Measurements from ENCODE around the gene ZNF787. TPM values are rescaled to one million over a fixed set of nuclear protein-coding genes. Genes with fewer than 3 reads are reported as not detected.
A peak's percentile ranks its signal among the peaks of the same experiment; 100 is the strongest.

Gene ZNF787
- total and polyA plus RNA-seq, 2 of the 13 experiments (the other 11 are each of a cell fraction or from before 2014, with no cell fraction given): 15.1 to 42.8 TPM

- peak; percentile 30; the same call in 1 of the 2 replicates for TF ChIP-seq POLR2AphosphoS5 (IDR thresholded peaks at IDR 0.05; ENCODE audit: low read depth, low read length)
- no peak for TF ChIP-seq ZNF577 (CRISPR knock-in tag; IDR thresholded peaks at IDR 0.05; ENCODE audit: borderline replicate concordance, low read depth)
- peak; percentile 98 for TF ChIP-seq HCFC1 (IDR thresholded peaks at IDR 0.05; ENCODE audit: low read depth, low read length)
- TF ChIP-seq THYN1 (CRISPR knock-in tag; IDR thresholded peaks at IDR 0.05; ENCODE audit: borderline replicate concordance, low read depth): no peak
- peak; percentile 40; the same call in 1 of the 2 replicates for TF ChIP-seq UBTF (CRISPR knock-in tag; IDR thresholded peaks at IDR 0.05)
- no peak for TF ChIP-seq ZNF720 (CRISPR knock-in tag; IDR thresholded peaks at IDR 0.05)
- peak; percentile 88; the same call in 1 of the 2 replicates for TF ChIP-seq HIC2 (CRISPR knock-in tag; IDR thresholded peaks at IDR 0.05; ENCODE audit: low read depth)
- TF ChIP-seq POLR2AphosphoS2 (IDR thresholded peaks at IDR 0.05; ENCODE audit: low read depth, low read length): no peak
- no peak for TF ChIP-seq KDM4B (CRISPR knock-in tag; IDR thresholded peaks at IDR 0.05)
- no peak; the same call in 1 of the 2 replicates for TF ChIP-seq NFKB2 (CRISPR knock-in tag; IDR thresholded peaks at IDR 0.05; ENCODE audit: borderline replicate concordance)
- no peak for TF ChIP-seq RAD51 (IDR thresholded peaks at IDR 0.05; ENCODE audit: borderline replicate concordance)
- no peak for TF ChIP-seq TRIM24 (CRISPR knock-in tag; IDR thresholded peaks at IDR 0.05)
- no peak for TF ChIP-seq NFE2L1 (CRISPR knock-in tag; IDR thresholded peaks at IDR 0.05; ENCODE audit: borderline replicate concordance)
- no peak for TF ChIP-seq SOX13 (IDR thresholded peaks at IDR 0.05)
- no peak; a peak in 1 of 4 replicates for TF ChIP-seq SOX13 (CRISPR knock-in tag; conservative IDR thresholded peaks at IDR 0.05 in 1 of 2, IDR thresholded peaks at IDR 0.05 in 1 of 2)
- TF ChIP-seq PRMT3 (CRISPR knock-in tag; IDR thresholded peaks at IDR 0.05; ENCODE audit: borderline replicate concordance, low read depth): no peak
- TF ChIP-seq HOXA5 (CRISPR knock-in tag; IDR thresholded peaks at IDR 0.05): no peak
- TF ChIP-seq ZBTB1 (CRISPR knock-in tag; IDR thresholded peaks at IDR 0.05; ENCODE audit: borderline replicate concordance): no peak
- no peak for TF ChIP-seq ZSCAN29 (CRISPR knock-in tag; conservative IDR thresholded peaks at IDR 0.05)
- no peak for TF ChIP-seq ADNP (CRISPR knock-in tag; IDR thresholded peaks at IDR 0.05)
- TF ChIP-seq ZSCAN25 (CRISPR knock-in tag; IDR thresholded peaks at IDR 0.05): no peak
- TF ChIP-seq PBX2 (CRISPR knock-in tag; IDR thresholded peaks at IDR 0.05): no peak
- no peak for TF ChIP-seq NR0B2 (CRISPR knock-in tag; IDR thresholded peaks at IDR 0.05)
- no peak; the same call in 1 of the 2 replicates for TF ChIP-seq ERF (CRISPR knock-in tag; IDR thresholded peaks at IDR 0.05)
These were observed 19.7 kb upstream of the ZNF787 start, which contains the start of gene ZNF444 (continued) for GRCh38 chr19:56140583-56141416.

Measured in HepG2 (cell line).